Endothelial cell of hepatic sinusoid (primary cell): ENCODE measurements around the gene SPATA24.
"Not testable (repeated sequence)": the region's sequence is repeated elsewhere in the genome, so short reads cannot be mapped to it uniquely, and the experiment has no call there.

Experiments
- in situ Hi-C: cut with HindIII; loops from 2 replicates; pipeline ENCODE4 v1.10.0; 2017; ENCODE audit warnings: low sequenced_read_pairs

The SPATA24 gene

DNA sequence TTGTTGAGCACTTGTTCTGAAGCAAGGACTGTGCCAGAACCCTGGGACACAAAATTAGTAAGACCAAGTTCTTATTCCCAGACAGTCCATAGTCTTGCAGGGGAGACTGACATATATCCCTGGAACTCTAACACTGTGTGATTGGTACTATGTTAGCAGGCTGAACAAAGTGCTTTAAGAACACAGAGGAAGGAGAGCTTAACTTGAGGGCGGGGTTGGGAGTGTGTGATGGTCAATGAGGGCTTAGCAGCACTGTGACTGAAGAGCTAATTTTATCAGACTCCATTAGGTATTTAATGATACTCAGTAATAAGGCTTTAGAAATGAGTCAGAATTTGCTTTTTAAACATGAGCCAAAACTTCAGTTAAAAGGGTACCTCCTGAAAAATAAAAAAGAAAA lies 14.9 kb upstream of the SPATA24 start:
- in situ Hi-C loops = no loop called here

GRCh38 chr5:139417214-139417613 lies 13.3 kb upstream of the SPATA24 start:
- in situ Hi-C loops = no loop called here

- in situ Hi-C loops = no loop called here
These were observed 12.8 kb upstream of the SPATA24 start for GRCh38 chr5:139416651-139417050.

DNA sequence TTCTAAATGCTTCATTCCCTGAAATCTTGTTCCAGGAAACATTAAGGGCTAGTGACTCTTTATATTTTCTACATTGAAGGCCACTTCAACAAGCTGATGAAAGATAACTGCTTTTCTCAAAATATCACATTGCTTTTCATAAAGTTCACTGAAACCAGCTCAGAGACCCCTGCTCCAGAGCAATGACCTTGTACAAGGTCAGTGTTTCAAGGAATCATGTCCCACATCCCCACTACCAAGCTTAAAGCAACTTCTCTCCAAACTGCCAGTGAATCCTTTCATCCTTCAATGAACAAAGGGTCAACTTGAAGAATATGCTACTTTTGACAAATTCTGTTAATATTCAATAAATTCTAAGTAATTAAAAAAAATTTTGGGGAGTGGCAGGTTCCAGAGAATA lies 12.0 kb upstream of the SPATA24 start:
- in situ Hi-C loops = no loop called here

DNA sequence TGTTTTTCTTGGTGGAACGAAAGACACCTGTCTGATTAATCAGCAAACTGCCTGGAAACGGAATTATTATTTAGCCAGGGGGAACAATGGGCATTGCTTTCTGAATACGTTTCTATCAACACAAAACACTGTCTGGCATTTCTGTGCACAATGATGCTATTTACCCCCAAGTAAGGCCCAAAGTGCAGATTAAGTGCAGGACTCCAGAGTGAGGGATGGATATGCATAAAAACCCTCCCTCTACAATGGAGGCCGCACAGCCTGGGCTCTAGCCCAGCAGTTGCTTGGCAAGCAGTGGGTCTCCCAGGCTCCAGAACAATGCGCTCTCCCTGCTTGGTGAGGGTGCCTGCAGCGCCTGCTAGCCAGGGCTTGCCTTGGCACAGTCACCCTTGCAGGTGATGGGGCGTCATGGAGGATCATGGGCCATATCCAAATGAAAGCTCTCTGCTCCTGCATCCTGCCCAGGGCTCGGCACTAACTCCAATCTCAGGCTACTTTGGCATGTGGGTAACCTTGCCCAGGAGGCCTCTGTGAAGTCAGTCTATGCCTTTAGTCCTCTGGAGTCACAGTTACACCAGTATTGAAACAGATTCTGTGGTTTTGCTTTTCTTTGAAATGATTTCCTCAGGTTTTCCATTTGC lies 11.5 kb upstream of the SPATA24 start:
- in situ Hi-C loops = no loop called here

DNA sequence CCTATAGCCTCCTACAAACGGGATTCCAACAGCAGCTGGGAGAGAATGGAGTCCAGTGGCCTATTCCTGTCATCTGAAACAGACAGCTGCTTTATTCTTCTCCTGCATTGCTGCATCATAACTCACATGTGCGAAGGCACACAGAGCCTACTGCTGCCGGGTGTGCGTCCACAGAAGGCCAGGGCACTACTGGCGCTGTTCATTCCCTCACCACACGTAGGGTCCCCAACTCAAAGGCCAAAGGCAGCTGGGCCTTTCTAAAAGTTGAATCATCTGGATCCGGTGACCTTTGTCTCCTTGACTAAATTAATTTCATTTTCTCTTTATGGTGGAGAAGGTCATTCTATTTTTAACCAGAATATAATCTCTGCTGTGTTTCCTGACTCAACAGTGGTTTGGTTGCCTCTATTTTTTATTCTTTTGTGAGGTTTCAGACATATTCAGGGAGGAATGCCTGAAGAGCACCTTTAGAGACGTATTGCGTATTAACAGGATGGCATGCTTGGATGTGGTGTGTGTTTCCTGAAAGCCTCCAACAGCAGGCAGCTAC lies 10.8 kb upstream of the SPATA24 start:
- in situ Hi-C loops = loop anchor here (5.0 kb wide), 1 partner anchor 108 kb away; no protein-coding TSS in a partner anchor

- in situ Hi-C loops = loop anchor here (5.0 kb wide), 1 partner anchor 108 kb away; no protein-coding TSS in a partner anchor
These were observed 10.1 kb upstream of the SPATA24 start for GRCh38 chr5:139413963-139414362.

DNA sequence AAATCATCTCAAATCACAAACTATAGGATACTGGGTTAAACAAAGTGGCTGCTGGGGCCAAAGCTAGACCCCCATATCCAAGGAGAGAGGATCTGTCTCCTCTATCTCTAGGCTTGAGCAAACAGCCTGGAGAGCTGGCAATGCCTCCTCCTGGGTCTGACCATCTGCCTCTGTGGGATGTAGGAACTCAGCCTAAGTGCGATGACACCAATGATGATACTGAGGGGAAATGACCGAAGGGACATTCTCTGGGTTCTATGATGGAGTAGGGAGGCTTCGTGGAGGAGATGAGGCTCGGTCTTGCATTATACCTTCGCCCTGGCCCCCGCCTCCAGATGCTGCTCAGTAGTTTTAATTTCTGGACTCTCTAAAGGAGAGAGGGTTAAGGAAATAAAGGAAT lies 9.3 kb upstream of the SPATA24 start:
- in situ Hi-C loops = loop anchor here (5.0 kb wide), 1 partner anchor 109 kb away; no protein-coding TSS in a partner anchor

- in situ Hi-C loops = loop anchor here (5.0 kb wide), 1 partner anchor 111 kb away; no protein-coding TSS in a partner anchor
These were observed 7.3 kb upstream of the SPATA24 start for GRCh38 chr5:139410993-139411828.

GRCh38 chr5:139410121-139410992 lies 6.5 kb upstream of the SPATA24 start:
- in situ Hi-C loops = loop anchor here (5.0 kb wide), 1 partner anchor 112 kb away; no protein-coding TSS in a partner anchor

GRCh38 chr5:139409116-139409515 lies 5.2 kb upstream of the SPATA24 start:
- in situ Hi-C loops = not testable (repeated sequence)

DNA sequence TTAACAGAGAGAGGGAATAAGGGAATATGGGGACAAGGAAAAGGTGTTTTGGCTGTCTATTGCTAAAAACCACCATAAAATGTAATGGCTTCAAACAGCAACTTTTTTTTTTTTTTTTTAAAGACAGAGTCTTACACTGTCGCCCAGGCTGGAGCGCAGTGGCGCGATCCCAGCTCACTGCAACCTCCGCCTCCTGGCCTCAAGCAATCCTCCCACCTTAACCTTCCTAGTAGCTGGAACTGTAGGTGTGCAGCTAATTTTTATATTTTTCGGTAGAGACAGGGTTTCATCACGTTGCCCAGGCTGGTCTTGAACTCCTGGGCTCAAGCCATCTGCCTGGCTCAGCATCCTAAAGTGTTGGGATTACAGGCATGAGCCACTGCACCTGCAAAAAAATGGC lies 4.3 kb upstream of the SPATA24 start:
- in situ Hi-C loops = no loop called here

DNA sequence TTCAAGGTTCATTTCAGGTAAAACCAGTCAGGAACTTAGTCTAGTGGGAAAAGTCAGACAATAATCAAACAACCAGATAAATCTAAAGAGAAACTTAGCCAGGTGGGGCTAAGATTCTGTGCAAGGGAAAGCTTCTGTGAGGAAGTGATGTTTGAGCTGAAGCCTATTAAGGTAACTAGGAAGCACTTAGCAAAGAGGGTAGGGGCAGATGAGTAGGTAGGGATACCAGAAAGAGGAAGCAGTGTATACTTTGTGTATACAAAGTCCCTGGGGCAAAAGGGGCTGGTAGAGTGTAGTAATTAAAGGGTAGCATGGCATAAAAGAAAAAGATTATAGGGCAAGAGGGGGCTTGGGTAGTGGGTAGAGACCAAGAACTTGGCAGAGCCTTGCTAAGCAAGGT lies 3.6 kb upstream of the SPATA24 start:
- in situ Hi-C loops = no loop called here

DNA sequence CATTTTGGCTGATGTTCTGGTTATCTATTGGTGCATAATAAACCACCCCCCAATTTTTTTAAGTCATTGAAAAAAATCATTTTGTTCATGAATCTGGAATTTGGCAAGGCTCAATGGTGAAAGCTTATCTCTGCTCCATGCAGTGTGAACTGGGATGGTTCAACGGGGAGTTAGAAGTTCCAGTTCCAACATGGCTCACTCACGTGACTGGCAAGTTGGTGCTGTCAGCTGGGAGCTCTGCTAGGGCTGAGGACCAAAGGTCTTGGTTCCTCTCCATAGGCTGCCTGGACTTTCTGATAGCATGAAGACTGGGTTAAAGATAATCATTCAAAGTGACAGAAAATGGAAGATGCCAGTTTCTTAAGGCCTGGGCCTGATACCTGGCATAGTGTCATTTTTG lies 3.1 kb upstream of the SPATA24 start:
- in situ Hi-C loops = no loop called here

DNA sequence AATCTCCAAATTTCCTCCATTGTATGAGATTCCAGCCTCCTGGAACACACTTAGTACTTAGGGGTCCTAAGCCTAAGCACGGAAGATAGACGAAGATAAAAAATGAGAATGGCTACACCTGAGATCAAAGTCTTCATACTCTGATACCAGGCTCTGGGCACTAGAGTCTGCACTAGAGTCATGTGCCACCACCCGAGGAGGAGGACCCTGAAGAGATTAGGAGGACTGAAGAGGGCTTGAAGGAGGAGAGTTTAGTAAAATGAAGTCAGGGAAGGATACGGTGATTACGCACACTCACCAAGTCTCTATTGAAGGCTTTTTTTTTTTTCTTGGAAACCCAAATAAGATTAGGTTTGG lies 573 bp upstream of the SPATA24 start:
- in situ Hi-C loops = no loop called here

DNA sequence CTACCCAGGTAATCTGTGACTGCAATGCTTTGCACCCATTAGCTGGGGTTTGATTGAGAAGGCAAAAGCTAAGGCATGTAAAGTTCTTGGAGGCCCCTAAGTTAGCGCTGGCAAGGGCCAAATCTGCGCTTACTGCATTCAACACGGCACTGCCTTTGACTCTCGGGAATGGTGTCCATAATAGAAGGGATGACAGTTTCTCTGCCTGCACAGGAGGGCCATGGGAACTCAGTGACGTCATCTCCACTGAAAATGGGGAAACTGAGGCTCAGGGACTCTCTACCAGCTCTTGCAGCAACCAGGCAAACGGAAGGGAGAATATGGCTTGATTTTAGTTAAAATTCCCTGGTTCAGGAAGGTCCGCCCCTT lies 487 bp downstream of the SPATA24 start:
- in situ Hi-C loops = no loop called here

DNA sequence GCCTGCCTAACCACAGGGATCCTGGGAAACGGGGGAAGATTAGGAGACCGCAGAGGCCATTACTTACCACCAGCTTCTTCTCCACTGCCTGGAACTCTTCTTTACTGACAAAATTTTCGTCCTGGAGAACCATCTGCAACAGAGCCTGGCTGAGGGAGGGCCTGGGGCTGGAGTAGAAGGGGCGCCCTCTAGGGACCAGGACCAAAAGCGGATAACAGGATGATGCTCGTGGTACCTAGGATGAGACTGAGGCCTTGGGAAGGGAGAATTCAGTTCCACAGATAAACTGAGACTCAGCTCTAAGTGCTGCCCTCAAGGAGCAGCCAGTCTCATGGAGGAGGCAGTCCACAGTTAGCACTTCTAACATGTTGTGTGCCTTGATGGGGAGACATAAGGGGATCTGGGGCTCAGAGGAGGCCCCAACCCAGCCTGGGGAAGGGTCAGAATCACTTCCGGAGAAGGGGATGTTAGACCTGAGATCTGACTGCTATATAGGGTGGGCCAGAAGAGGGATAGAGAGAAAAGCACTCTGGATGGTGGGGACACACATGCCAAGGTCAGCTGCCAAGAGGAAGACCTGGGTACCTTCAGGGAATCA lies 1.2 kb downstream of the SPATA24 start:
- in situ Hi-C loops = no loop called here

- in situ Hi-C loops = no loop called here
These were observed 2.3 kb downstream of the SPATA24 start for GRCh38 chr5:139401546-139401945.

- in situ Hi-C loops = loop anchor here (5.0 kb wide), 1 partner anchor 57 kb away; the partner anchor contains the start of gene PAIP2
These were observed 4.3 kb downstream of the SPATA24 start for GRCh38 chr5:139399501-139400121.

GRCh38 chr5:139397921-139398320 lies 6.0 kb downstream of the SPATA24 start:
- in situ Hi-C loops = loop anchor here (5.0 kb wide), 1 partner anchor 56 kb away; the partner anchor contains the start of gene PAIP2
